Mesothelial cell of epicardium (in vitro differentiated cells): ENCODE results near the gene ADI1. TPM values are rescaled to one million over a fixed set of nuclear protein-coding genes. Genes with fewer than 3 reads are reported as not detected.

Experiments used
- DNase-seq, 2 experiments: peaks; one replicate each; pipeline ENCODE4 v3.0.0; 2021; ENCODE audit warnings: low spot score in 2 of 2; ENCODE audit not compliant: unreplicated experiment in 2 of 2
- H3K27ac Mint-ChIP-seq: 2 replicates; pipeline ENCODE4 v1.8.0; 2021; ENCODE audit warnings: mixed read lengths
- H3K27me3 Mint-ChIP-seq: 2 replicates; pipeline ENCODE4 v1.8.0; 2021; ENCODE audit warnings: low read depth, mixed read lengths
- H3K36me3 Mint-ChIP-seq: 2 replicates; pipeline ENCODE4 v1.8.0; 2021; ENCODE audit warnings: mixed read lengths
- H3K4me1 Mint-ChIP-seq: 2 replicates; pipeline ENCODE4 v1.8.0; 2021; ENCODE audit warnings: mixed read lengths
- H3K4me3 Mint-ChIP-seq: 2 replicates; pipeline ENCODE4 v1.8.0; 2021; ENCODE audit warnings: mild to moderate bottlenecking, moderate library complexity, mixed read lengths
- H3K9me3 Mint-ChIP-seq: 2 replicates; pipeline ENCODE4 v1.8.0; 2021; ENCODE audit warnings: mixed read lengths
- CTCF ChIP-seq: fragments of 200-600 bp; sonication (generic); IDR thresholded peaks from one replicate; pipeline ENCODE4 v1.5.0; 2021; ENCODE audit warnings: antibody characterized with exemption; ENCODE audit not compliant: unreplicated experiment
- total RNA-seq: library from RNA; stranded (reverse); gene quantifications from 3 replicates; pipeline ENCODE4 v1.2.1, GENCODE V29; 2021

The ADI1 gene
- total RNA-seq, 1 donor from 2014 or later = 16.6 TPM

DNA sequence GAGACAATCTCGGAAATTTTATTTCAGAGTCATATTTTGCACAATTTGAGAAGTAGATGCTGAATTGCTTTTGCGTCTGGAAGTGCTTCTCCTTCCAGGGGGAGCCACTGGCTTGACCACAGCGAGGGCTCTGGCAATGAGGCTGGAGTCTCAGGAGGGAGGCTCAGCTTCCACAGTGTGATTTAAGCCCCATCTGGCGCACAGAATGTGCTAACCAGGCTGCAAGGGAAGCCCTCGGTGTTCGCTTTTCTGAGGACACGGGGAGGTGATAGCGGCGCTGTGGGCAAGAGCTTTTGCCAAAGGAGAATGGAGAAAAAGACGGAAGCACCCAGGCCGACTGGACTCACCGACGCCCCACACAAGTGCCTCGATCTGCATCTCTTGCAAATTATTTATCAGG lies 52.4 kb downstream of the ADI1 start:
- H3K27me3 Mint-ChIP-seq = no peaks in the 10 kb centered on the region
- TF ChIP-seq CTCF = no peak
- H3K27ac Mint-ChIP-seq = no peak overlapping the region
- H3K9me3 Mint-ChIP-seq = no peaks in the 10 kb centered on the region
- no peak for DNase-seq
- H3K4me1 Mint-ChIP-seq = no peaks in the 10 kb centered on the region
- H3K4me3 Mint-ChIP-seq = no peak overlapping the region
- H3K36me3 Mint-ChIP-seq = peaks cover 18% of the 10 kb centered on the region

GRCh38 chr2:3466482-3466863 lies 52.9 kb downstream of the ADI1 start:
- peaks cover 18% of the 10 kb centered on the region for H3K36me3 Mint-ChIP-seq
- H3K9me3 Mint-ChIP-seq = no peaks in the 10 kb centered on the region
- H3K4me3 Mint-ChIP-seq = no peak overlapping the region
- no peak for DNase-seq
- H3K27me3 Mint-ChIP-seq = no peaks in the 10 kb centered on the region
- no peaks in the 10 kb centered on the region for H3K4me1 Mint-ChIP-seq
- no peak for TF ChIP-seq CTCF
- H3K27ac Mint-ChIP-seq = no peak overlapping the region

GRCh38 chr2:3465844-3466481 lies 53.4 kb downstream of the ADI1 start:
- Mint-ChIP-seq H3K9me3 (no peaks in the 10 kb centered on the region), H3K36me3 (peaks cover 18% of the 10 kb centered on the region), H3K4me3 (no peak overlapping the region), H3K27ac (no peak overlapping the region), H3K4me1 (no peaks in the 10 kb centered on the region), H3K27me3 (no peaks in the 10 kb centered on the region)
- TF ChIP-seq CTCF = no peak
- no peak for DNase-seq

DNA sequence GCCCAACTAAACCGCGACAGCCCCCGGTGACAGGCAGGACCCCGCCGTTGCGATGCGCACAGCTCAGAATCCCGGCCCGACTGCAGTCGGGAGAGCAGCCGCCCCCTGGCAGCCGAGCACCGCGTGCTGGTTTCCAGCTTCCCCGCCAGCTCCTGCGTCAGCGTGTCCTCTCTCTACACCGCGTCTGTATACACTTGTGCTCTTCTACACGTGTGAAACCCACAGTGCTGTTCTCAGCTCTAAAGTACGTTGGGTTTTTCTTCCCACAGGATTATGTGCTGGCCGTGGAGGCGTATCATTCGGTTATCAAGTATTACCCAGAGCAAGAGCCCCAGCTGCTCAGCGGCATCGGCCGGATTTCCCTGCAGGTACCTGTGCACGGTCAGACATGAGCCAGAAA lies 54.0 kb downstream of the ADI1 start:
- DNase-seq = no peak
- H3K27ac Mint-ChIP-seq = no peak overlapping the region

GRCh38 chr2:3464401-3465005 lies 54.8 kb downstream of the ADI1 start:
- no peak for DNase-seq
- no peak overlapping the region for H3K27ac Mint-ChIP-seq
- no peaks in the 10 kb centered on the region for H3K9me3 Mint-ChIP-seq
- H3K4me1 Mint-ChIP-seq = no peaks in the 10 kb centered on the region
- no peak overlapping the region for H3K4me3 Mint-ChIP-seq
- H3K36me3 Mint-ChIP-seq = peaks cover 15% of the 10 kb centered on the region
- no peaks in the 10 kb centered on the region for H3K27me3 Mint-ChIP-seq
- no peak for TF ChIP-seq CTCF

More for the DNA sequence above, 54.0 kb downstream of the ADI1 start:
- no peaks in the 10 kb centered on the region for H3K9me3 Mint-ChIP-seq
- no peak overlapping the region for H3K4me3 Mint-ChIP-seq
- TF ChIP-seq CTCF = no peak
- H3K36me3 Mint-ChIP-seq = peaks cover 18% of the 10 kb centered on the region
- H3K27me3 Mint-ChIP-seq = no peaks in the 10 kb centered on the region
- H3K4me1 Mint-ChIP-seq = no peaks in the 10 kb centered on the region
